SIG-M5 treated with dmso at 0.1 percent for 504 hours (cell line): ENCODE data around the gene STRN4.
"Not testable (repeated sequence)": the region's sequence is repeated elsewhere in the genome, so short reads cannot be mapped to it uniquely, and the experiment has no call there.

ENCODE experiments used
- DNase-seq: peaks from one replicate; lab custom pipeline; 2025; ENCODE audit not compliant: unreplicated experiment; lab: John Stamatoyannopoulos, UW

STRN4 gene

DNA sequence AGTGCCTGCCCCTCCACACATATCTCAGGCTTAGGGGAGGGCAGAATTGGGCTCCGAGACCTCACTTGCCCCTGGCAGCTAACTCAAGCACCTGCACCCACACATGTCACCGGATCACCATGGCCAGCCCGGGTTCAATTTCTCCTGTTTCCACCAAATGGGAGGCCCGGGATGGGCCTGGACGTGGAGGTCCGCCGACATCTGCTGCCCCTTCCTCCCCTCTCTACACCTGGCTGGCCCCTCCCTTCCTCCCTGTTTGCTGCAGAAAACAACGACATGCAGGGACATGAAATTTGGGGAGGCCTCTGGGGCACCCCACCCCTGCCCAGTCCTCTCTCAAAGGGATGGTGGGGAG is 30.7 kb downstream of the STRN4 start:
- no peak for DNase-seq

DNA sequence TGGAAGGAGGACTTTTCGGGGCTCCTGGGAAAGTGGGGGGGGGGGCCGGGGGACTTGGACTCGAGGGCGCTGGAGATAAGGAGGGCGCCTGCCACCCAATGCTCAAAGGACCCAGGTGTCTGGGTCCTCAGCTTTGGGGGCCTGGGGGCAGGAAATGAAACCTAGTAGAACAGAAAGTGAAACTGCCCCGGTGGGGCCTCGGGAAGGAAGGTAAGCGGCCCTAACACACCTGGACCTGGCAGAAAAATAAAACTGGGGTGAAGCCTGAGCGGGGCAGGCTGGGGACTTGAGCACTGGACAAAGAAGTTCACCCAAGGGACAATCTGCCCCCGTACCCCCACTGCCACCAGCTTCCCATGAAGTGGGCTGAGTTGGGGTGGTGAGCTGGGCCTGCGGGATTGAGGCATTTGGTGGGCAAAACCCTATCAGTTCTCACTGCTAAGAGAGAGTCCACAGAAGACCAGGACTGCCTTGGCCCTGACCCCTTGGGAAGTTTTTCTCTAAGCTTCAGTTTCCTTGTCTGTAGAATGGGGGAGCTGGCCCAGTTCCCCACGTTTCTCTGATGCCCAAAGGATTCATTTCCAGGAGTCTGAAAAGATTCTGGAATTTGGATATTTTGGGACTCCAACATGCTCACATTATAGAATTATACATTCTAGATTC is 31.7 kb downstream of the STRN4 start:
- DNase-seq = no peak

DNA sequence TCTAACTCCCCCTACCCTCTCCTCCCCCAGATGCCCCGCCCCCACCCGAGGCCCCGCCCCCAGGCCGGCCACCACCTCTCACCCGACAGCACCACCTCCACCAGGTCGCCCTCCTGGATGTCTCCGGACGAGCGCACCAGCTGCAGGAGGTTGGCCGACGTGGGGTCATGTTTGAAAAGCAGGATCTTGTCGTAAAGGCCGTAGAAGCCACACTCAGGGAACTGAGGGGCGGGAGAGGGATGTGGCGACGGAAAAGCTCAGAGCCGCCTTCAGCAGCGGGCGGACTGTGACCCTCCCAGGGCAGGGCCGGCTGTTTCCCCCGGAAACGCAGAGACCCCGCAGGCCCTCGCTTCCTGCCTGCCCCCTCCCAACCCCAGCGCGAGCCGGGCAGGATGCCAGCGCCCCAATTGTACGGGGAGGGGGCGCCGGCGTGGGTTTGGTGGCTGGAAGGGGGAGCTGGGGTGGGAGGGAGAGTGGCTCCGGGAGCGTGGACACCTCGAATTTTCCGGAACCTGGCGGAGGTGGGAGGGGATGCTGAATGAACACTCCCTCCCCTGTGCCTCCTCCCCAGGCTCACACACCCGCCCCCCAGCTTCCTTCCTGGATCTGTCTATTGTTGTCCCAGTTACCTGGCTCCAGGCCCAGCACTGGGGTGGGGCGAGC is 32.3 kb downstream of the STRN4 start:
- DNase-seq = peak; percentile 40

GRCh38 chr19:46712768-46713338 is 33.4 kb downstream of the STRN4 start:
- not testable (repeated sequence) for DNase-seq

GRCh38 chr19:46710687-46711086 is 35.6 kb downstream of the STRN4 start:
- no peak for DNase-seq

- peak; percentile 34 for DNase-seq
Measured at GRCh38 chr19:46704379-46705076, 41.7 kb downstream of the STRN4 start.

DNA sequence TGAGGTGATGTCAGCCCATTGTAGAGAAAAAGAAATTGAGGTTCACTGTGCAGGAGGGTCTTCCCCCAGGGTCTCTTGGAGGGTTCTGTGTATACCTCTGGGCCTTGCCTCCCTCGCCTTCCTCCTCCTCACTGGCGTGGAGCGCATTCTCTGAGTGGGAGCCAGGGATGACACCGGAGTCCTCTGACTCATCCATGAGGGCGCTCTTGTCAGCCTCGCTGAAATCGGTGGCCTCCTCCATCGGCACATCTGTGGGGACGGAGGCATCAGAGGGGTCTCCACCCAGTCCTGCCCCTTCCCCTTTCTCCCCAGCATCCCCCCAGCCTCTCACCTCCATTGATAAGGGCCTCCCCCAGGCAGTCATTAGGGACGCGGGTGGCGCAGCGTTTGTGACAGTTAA is 45.5 kb downstream of the STRN4 start:
- no peak for DNase-seq

DNA sequence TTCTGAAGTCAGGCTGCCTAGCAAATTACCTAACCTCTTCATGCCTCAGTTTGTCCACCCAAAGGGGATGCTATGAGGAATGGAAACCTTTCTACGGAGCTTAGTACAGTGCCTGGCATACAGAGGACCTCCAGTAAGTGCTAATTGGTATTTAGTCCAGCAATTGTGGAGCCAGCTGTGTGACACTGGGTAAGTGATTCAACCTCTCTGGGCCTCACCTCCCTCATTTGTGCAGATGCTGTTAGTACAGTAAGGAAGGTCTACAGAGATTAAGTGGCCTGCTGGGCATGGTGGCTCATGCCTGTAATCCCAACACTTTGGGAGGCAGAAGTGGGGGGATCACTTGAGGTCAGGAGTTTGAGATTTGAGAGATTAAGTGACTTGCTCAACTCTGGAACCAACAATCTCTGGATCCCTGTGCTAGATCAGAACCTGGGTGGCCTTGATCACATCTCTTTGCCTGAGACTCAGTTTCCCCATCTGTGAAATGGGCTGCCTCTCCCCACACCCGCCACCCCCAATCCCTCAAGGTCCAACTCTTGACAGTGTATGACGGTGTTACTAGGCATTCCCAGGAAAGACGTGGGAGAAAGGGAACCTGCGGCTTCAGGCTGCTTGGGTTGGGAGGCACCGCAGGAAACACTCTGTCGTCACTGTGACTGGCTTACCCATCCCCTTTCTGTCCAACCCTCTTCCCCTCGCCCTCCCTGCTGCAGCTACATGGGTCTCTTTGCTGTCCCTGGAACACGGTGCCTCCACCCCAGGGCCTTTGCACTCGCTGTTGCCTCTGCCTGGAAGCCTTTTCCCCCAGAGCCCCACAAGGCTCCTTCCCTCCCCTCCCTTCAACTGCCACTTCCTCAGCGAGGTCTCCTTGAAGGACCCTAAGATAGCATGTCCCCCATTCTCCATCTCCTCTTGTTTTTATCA is 47.6 kb downstream of the STRN4 start:
- no peak for DNase-seq

DNA sequence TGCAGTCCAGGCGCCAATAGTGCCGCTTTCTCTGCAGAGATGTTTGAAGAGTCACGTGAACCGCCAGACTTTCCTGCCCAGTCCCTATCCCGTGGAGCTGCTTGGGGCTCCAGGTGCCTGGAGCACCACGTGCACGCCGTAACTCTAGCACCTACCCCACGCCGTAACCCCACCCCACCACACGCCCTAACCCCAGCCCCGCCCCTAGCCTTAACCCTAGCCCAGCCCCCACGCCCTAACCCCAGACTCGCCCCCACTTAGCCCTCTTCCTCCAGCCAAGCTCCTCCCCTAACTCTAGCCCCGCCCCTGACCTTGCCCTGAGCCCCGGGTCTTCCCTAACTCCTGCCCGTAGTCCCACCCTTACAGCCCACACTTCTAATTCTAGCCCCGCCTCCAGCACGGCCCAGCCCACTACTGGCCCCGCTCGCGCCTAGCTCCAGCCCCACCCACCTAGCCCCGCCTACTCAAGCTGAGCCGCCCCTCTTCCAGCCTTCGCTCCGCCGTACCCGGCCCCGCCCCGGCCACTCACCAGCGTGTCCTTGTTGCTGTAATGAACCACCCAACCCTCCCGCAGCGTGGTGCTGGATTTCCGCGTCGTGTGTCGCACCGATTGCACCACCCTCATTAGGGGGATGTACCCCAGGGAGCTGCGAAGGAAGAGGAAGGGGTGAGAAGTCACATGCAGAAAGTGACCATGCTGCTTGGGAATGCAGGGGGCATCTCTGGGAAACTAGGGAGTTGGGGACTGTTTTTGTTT is 48.9 kb downstream of the STRN4 start:
- DNase-seq = peak; percentile 63

GRCh38 chr19:46696866-46697203 is 49.4 kb downstream of the STRN4 start:
- DNase-seq = no peak

DNA sequence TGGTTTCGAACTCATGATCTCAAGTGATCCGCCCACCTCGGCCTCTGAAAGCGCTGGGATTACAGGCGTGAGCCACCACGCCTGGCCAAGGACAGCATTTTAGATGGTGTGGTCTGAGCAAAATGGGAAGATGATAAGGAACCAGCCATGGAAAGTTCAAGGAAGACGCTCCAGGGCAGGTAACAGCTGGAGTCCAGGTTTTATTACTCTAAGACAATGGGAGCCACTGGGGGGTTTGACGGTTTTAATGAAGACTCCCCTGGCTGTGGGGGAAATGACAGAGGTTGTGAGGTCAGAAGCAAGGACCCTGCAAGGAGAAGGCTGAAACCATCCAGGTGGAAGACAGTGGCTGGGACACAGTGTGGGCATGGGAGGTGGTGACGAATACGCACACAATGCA is 50.2 kb downstream of the STRN4 start:
- no peak for DNase-seq

GRCh38 chr19:46693760-46694159 is 52.5 kb downstream of the STRN4 start:
- no peak for DNase-seq

DNA sequence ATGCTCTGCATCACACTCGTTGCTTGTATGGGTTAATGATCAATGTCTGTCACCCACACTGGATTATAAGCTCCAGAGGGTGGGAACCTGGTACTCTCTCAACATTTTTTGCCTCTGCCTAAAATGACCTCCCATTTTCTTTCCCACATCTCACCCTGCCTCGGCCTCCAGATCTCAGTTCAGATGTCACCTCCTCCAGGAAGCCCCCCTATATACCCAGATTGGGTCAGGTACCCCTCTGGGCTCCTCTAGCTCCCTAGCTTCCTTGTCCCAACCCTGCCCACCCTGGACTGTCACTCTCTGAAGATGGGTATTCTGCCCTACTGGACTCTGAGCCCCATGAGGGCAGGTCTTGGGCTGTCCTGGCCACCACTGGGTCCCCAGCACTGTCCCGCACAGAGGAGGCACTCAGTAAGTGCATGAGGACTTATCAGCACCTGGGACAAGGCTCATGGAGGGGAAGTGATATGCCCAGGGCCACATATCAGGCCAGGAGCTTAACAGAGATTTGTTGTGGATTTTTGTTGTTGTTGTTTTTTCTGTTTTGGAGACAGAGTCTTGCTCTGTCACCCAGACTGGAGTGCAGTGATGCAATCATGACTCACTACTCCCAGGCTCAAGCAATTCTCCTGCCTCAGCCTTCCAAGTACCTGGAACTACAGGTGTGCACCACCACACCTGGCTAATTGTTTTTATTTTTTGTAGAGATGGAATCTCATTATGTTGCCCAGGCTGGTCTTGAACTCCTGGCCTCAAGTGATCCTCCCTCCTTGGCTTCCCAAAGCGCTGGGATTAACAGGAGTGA is 53.1 kb downstream of the STRN4 start:
- no peak for DNase-seq

GRCh38 chr19:46691948-46692347 is 54.3 kb downstream of the STRN4 start:
- no peak for DNase-seq

DNA sequence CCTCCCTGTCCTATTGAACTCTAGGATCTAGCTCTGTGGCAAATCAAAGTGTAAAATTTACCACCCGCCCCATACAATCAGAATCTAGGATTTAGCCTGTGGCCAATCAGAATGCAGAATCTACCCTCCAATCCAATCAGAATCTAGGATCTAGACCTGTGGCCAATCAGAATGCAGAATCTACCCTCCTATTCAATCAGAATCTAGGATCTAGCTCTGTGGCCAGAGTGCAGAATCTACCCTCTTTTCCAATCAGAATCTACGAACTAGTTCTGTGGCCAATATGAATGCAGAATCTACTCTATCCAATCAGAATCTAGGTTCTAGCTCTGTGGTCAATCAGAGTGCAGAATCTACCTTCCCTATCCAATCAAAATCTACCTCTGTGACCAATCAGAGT is 55.1 kb downstream of the STRN4 start:
- no peak for DNase-seq

GRCh38 chr19:46689358-46689757 is 56.9 kb downstream of the STRN4 start:
- DNase-seq = no peak

DNA sequence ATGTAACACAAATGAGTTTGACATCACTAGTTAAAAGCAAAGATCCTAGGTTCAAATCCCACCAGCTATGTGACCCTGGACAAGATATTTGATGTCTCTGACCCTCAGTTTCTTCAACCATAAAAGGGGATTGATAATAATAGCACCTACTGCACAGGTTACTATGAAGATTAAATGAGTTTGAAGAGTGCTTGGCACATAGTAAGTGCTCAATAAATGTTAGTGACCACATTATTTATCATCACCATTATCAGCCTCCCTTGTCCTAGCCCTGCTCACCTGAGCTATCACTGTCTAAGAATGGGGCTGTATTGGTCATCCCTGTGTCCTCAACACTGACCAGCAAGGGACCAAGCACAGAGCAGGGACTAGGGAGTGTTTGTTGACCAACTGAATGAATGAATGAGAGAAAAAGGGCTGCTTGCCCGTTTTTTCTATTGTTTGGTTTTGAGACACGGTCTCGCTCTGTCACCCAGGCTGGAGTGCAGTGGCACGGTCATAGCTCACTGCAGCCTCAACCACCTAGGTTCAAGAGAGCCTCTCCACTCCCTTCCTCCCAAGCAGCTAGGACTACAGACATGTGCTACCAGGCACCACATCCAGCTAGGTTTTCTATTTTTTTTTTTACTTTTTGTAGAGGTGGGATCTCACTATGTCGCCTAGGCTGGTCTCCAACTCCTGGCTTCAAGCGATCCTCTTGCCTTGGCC is 58.7 kb downstream of the STRN4 start:
- no peak for DNase-seq

- DNase-seq = no peak
Measured at GRCh38 chr19:46685189-46685588, 61.1 kb downstream of the STRN4 start.
